GM19455 (cell line): ENCODE results near the gene ANAPC1.
A peak's percentile ranks its signal among the peaks of the same experiment; 100 is the strongest.
"Not testable (repeated sequence)": the region's sequence is repeated elsewhere in the genome, so short reads cannot be mapped to it uniquely, and the experiment has no call there.

Experiments used
- ATAC-seq: cut with Tn5 transposase; IDR thresholded peaks from one replicate; pipeline ENCODE4 v1.9.1; 2021; ENCODE audit not compliant: unreplicated experiment

ANAPC1 gene

GRCh38 chr2:111883661-111884591, at the start of gene ANAPC1:
Gene ANAPC1 (minus strand): TSS chr2:111884193. CDS start chr2:111880825, 3,368 bp downstream.
- peak; percentile 91 for ATAC-seq

GRCh38 chr2:111932841-111933291, 48.9 kb upstream of the ANAPC1 start:
- ATAC-seq, result no peak

- no peak for ATAC-seq
Measured at GRCh38 chr2:111930875-111931274, 46.9 kb upstream of the ANAPC1 start.

- ATAC-seq, result no peak
Measured at GRCh38 chr2:111930409-111930808, 46.4 kb upstream of the ANAPC1 start.

GRCh38 chr2:111927723-111928122, 43.7 kb upstream of the ANAPC1 start:
- no peak for ATAC-seq

GRCh38 chr2:111924617-111925107, 40.7 kb upstream of the ANAPC1 start:
- ATAC-seq, result no peak

- ATAC-seq, result no peak
Measured at GRCh38 chr2:111923276-111923804, 39.3 kb upstream of the ANAPC1 start.

- ATAC-seq, result no peak
Measured at GRCh38 chr2:111919794-111920608, 36.0 kb upstream of the ANAPC1 start.

GRCh38 chr2:111919365-111919764, 35.4 kb upstream of the ANAPC1 start:
- ATAC-seq, result no peak

GRCh38 chr2:111918383-111918806, 34.4 kb upstream of the ANAPC1 start:
- ATAC-seq, result no peak

- ATAC-seq, result no peak
Measured at GRCh38 chr2:111917106-111917505, 33.1 kb upstream of the ANAPC1 start.

- ATAC-seq, result no peak
Measured at GRCh38 chr2:111912547-111912946, 28.6 kb upstream of the ANAPC1 start.

- ATAC-seq, result not testable (repeated sequence)
Measured at GRCh38 chr2:111911295-111911977, 27.4 kb upstream of the ANAPC1 start.

GRCh38 chr2:111910609-111911277, 26.8 kb upstream of the ANAPC1 start:
- no peak for ATAC-seq

- not testable (repeated sequence) for ATAC-seq
Measured at GRCh38 chr2:111909997-111910396, 26.0 kb upstream of the ANAPC1 start.

- no peak for ATAC-seq
Measured at GRCh38 chr2:111909079-111909478, 25.1 kb upstream of the ANAPC1 start.

- ATAC-seq, result no peak
Measured at GRCh38 chr2:111908578-111908977, 24.6 kb upstream of the ANAPC1 start.

GRCh38 chr2:111905990-111906735, 22.2 kb upstream of the ANAPC1 start:
- peak; percentile 51 for ATAC-seq

GRCh38 chr2:111905475-111905869, 21.5 kb upstream of the ANAPC1 start:
- ATAC-seq, result not testable (repeated sequence)
